ENCODE data around the gene CARD11. TPM values are rescaled to one million over a fixed set of nuclear protein-coding genes. Genes with fewer than 3 reads are reported as not detected.

CARD11 gene
- total RNA-seq, 1 donor from 2014 or later: 11.0 TPM

DNA sequence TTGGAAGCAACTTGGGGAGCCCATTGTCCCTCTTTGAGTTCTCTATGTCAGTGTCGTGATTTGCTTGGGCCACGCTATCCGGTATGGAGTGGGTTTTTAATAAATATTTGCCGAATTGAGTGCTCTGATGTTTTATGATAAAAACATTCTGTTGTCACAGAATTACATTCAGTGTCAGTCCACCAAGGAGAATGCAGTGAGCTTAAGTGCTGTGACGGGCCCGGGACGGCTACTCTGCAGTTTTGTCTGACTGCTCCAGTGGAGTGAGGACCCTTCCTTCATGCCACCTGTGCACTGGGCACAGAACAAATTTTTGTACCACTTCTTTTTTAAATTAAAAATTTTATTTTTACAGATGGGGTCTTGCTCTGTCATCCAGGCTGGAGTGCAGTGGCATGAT, 76.0 kb downstream of the CARD11 start:
- DNase-seq (ENCODE audit: low spot score, unreplicated experiment): no peak
- Mint-ChIP-seq H3K27me3 (no peaks in the 10 kb centered on the region), H3K4me3 (ENCODE audit: low read depth) (no peak overlapping the region), H3K9me3 (ENCODE audit: low read depth) (peaks cover 15% of the 10 kb centered on the region), H3K27ac (no peak overlapping the region), H3K36me3 (ENCODE audit: insufficient read depth) (peaks cover 3% of the 10 kb centered on the region), H3K4me1 (ENCODE audit: low read depth) (no peaks in the 10 kb centered on the region)
- TF ChIP-seq, protein P1, sequence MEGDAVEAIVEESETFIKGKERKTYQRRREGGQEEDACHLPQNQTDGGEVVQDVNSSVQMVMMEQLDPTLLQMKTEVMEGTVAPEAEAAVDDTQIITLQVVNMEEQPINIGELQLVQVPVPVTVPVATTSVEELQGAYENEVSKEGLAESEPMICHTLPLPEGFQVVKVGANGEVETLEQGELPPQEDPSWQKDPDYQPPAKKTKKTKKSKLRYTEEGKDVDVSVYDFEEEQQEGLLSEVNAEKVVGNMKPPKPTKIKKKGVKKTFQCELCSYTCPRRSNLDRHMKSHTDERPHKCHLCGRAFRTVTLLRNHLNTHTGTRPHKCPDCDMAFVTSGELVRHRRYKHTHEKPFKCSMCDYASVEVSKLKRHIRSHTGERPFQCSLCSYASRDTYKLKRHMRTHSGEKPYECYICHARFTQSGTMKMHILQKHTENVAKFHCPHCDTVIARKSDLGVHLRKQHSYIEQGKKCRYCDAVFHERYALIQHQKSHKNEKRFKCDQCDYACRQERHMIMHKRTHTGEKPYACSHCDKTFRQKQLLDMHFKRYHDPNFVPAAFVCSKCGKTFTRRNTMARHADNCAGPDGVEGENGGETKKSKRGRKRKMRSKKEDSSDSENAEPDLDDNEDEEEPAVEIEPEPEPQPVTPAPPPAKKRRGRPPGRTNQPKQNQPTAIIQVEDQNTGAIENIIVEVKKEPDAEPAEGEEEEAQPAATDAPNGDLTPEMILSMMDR (IDR thresholded peaks at IDR 0.05; ENCODE audit: unreplicated experiment): no peak

DNA sequence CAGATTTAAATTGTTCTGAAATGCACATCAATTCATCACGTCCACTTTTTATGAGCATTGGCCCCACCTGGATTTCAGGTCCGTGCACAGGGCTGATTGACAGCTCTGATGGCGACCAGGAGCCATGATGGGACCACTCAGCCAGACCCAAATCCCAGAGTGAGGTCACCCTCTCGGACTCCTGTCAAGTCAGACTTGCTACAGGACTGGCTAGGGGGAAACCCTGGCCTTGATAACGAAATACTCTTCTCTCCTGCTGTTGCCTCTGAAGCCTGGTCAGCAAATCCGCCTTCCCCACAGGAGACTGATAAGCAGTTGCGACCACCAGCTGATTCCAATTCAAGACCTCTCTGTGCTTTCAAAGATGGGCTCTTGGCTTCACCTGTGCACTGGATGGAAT, 76.4 kb downstream of the CARD11 start:
- H3K4me1 Mint-ChIP-seq (ENCODE audit: low read depth): no peaks in the 10 kb centered on the region
- H3K4me3 Mint-ChIP-seq (ENCODE audit: low read depth): no peak overlapping the region
- H3K27me3 Mint-ChIP-seq: no peaks in the 10 kb centered on the region
- no peak for DNase-seq (ENCODE audit: low spot score, unreplicated experiment)
- peaks cover 15% of the 10 kb centered on the region for H3K9me3 Mint-ChIP-seq (ENCODE audit: low read depth)
- TF ChIP-seq, protein P1 (IDR thresholded peaks at IDR 0.05; ENCODE audit: unreplicated experiment): no peak
- H3K27ac Mint-ChIP-seq: no peak overlapping the region
- H3K36me3 Mint-ChIP-seq (ENCODE audit: insufficient read depth): peaks cover 3% of the 10 kb centered on the region

DNA sequence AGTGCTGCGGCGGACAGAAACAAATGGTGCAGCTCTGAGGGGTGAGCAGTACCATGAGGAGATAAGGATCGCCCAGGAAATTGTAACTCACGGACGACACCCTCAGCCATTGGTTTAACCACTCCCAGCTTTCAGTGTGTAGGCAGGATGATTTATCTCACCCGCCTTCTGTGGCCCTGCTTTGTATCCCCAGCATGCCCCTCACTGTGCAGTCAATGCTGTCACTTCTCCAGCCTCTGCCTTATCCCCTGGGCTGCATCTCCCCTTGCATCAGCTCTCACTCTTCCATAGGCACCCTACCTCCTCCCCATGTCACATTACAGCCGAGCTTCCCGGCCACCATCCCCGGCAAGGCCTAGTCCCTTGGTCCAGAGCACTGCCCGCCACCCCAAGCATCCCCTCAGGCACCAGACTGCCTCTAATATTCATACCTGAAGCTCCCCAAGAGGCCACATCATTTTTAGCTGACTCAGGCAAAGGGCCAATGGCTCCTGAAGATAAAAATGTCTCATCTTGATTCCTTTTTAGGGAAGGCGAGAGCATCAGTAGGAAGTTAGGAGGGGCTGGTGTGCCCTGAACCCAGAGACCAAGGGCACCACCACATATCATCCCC, 77.1 kb downstream of the CARD11 start:
- Mint-ChIP-seq H3K4me1 (ENCODE audit: low read depth) (no peaks in the 10 kb centered on the region), H3K27me3 (no peaks in the 10 kb centered on the region)
- TF ChIP-seq, protein P1 (IDR thresholded peaks at IDR 0.05; ENCODE audit: unreplicated experiment): no peak

DNA sequence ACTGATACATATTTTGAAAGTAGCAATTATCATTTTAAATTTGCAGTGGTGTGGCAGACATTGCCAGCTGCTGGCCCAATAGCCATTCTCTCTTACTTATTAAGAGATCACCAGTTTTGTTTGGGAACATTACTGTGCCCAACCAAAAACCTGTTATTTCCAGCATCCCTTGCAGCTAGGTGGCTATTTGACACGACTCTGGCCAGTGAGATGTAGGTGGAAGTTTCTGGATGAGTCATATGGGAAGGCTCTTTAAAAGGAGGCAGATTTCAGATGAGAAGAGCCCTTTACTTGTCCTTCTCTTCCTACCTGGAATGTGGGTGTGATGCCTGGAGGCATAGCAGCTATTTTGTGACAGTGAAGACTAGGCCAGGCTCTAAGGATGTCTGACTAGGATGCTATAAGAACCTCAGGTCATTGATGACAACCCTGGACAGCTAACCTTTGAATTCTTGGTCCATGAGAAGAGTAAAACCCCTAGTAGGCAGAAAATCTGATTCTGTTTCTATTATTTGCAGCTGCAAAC, 77.9 kb downstream of the CARD11 start:
- no peak for DNase-seq (ENCODE audit: low spot score, unreplicated experiment)
- TF ChIP-seq, protein P1 (IDR thresholded peaks at IDR 0.05; ENCODE audit: unreplicated experiment): no peak
- H3K27me3 Mint-ChIP-seq: no peaks in the 10 kb centered on the region
- no peak overlapping the region for H3K4me3 Mint-ChIP-seq (ENCODE audit: low read depth)
- peaks cover 3% of the 10 kb centered on the region for H3K36me3 Mint-ChIP-seq (ENCODE audit: insufficient read depth)
- H3K27ac Mint-ChIP-seq: no peak overlapping the region
- peaks cover 15% of the 10 kb centered on the region for H3K9me3 Mint-ChIP-seq (ENCODE audit: low read depth)
- no peaks in the 10 kb centered on the region for H3K4me1 Mint-ChIP-seq (ENCODE audit: low read depth)

More for the DNA sequence above, 77.1 kb downstream of the CARD11 start:
- DNase-seq (ENCODE audit: low spot score, unreplicated experiment): no peak
- Mint-ChIP-seq H3K4me3 (ENCODE audit: low read depth) (no peak overlapping the region), H3K27ac (no peak overlapping the region), H3K36me3 (ENCODE audit: insufficient read depth) (peaks cover 3% of the 10 kb centered on the region), H3K9me3 (ENCODE audit: low read depth) (peaks cover 15% of the 10 kb centered on the region)

DNA sequence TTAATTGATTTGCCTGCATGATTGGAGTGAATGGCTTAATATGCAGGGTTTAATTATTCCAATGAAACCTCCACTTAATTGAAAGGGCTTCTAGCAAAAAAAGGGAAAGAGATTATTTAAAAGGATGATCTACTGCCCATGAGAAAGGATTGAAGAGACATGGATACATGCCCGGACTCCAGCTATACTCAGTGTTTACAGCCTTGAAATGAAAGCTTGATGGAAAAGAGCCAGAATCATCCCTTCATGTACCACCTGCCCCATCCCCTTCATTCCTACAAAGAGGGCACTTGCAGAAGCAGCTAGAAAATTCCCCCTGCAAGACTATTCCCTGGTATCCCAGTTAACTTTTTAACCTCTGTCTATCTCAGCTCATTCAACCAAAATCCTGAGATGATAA, 78.4 kb downstream of the CARD11 start:
- no peaks in the 10 kb centered on the region for H3K4me1 Mint-ChIP-seq (ENCODE audit: low read depth)
- peaks cover 15% of the 10 kb centered on the region for H3K9me3 Mint-ChIP-seq (ENCODE audit: low read depth)
- no peak for DNase-seq (ENCODE audit: low spot score, unreplicated experiment)
- no peak overlapping the region for H3K4me3 Mint-ChIP-seq (ENCODE audit: low read depth)
- H3K27ac Mint-ChIP-seq: no peak overlapping the region
- H3K36me3 Mint-ChIP-seq (ENCODE audit: insufficient read depth): peaks cover 3% of the 10 kb centered on the region
- TF ChIP-seq, protein P1 (IDR thresholded peaks at IDR 0.05; ENCODE audit: unreplicated experiment): no peak
- H3K27me3 Mint-ChIP-seq: no peaks in the 10 kb centered on the region

Measured in progenitor cell of endocrine pancreas (in vitro differentiated cells).